Kidney epithelial cell (primary cell): ENCODE data around the gene ESRRB. TPM values are rescaled to one million over a fixed set of nuclear protein-coding genes. Genes with fewer than 3 reads are reported as not detected.

Experiments used
- DNase-seq: peaks from one replicate; pipeline ENCODE4 v3.0.0-alpha.2; 2010; ENCODE audit warnings: low read depth
- H3K27me3 ChIP-seq: 2 replicates; pipeline ENCODE4 v1.6.0; 2011; ENCODE audit warnings: low read length; ENCODE audit not compliant: control insufficient read depth, insufficient read depth
- H3K36me3 ChIP-seq: 2 replicates; pipeline ENCODE4 v1.5.1; 2011; ENCODE audit warnings: low read length; ENCODE audit not compliant: control insufficient read depth, insufficient read depth
- H3K4me3 ChIP-seq: 2 replicates; pipeline ENCODE4 v1.5.1; 2011; ENCODE audit warnings: low read depth, mild to moderate bottlenecking, control low read depth, low read length
- CTCF ChIP-seq: IDR thresholded peaks from 2 replicates; pipeline ENCODE4 v1.5.1; 2011; ENCODE audit warnings: mild to moderate bottlenecking, moderate library complexity, low read length, control low read depth, inconsistent platforms; ENCODE audit not compliant: insufficient read depth, poor library complexity, severe bottlenecking
- total RNA-seq: library from RNA; depleted of rRNA; stranded (reverse); fragments of >200 nt; gene quantifications from 2 replicates; pipeline ENCODE4 v1.2.3, GENCODE V29; 2015

The ESRRB gene
- total RNA-seq, 1 donor from 2014 or later: not detected

GRCh38 chr14:76330411-76331327 lies 45.3 kb upstream of the ESRRB start:
- Histone ChIP-seq H3K4me3 (no peak overlapping the region), H3K27me3 (peaks cover 32% of the 10 kb centered on the region), H3K36me3 (no peaks in the 10 kb centered on the region)
- no peak for TF ChIP-seq CTCF
- DNase-seq: no peak

DNA sequence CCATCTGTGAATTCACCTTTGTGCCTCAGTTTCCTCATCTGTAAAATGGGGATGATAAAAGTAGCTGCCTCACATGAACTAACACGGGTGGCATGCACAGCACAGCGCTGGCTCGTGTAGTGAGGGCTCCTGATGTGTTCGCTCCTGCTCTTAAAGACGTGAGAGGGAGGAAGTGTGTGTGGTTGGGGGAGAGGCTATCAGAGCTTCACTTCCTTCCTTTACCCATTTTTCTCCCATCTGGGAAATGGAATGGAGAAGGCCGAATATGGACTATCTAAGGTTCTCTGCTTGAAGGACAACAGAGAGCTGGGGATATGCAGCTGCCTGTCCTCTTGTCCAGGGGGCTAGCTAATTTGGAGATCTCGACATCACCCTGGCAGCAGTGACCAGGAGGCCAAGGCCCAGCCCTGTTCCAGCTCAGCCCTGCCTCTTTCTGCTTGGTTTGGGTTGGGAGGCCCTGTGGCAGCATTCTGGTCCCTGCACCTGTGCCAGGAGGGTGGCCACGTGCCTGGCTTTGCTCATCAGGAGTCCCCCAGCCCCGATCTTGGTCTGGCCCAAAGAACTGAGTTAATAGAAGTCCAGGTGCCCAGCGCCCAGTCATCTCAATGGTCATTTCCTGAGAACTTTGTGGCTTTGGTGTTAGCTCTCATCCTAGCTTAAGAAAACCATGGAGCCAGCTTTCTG lies 44.5 kb upstream of the ESRRB start:
- H3K36me3 ChIP-seq: no peaks in the 10 kb centered on the region
- DNase-seq: no peak
- no peak overlapping the region for H3K4me3 ChIP-seq
- TF ChIP-seq CTCF: no peak
- peaks cover 32% of the 10 kb centered on the region for H3K27me3 ChIP-seq

DNA sequence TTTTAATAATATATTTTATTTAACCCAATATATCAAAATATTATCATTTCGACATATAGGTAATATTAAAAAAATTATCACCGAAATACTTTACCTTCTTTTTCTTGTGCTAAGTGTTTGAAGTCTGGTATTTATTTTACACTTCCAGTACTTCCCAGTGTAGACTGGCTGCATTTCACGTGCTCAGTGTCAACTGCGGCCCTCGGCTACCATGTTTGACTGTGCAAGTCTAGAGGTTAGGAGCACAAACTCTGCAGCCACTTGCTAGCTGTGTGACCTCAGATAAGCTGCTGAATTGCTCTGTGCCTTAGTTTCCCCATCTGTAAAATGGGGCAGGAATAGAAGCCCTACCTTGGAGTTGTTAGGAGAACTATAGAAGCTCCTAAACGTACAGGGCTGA lies 42.3 kb upstream of the ESRRB start:
- no peak for TF ChIP-seq CTCF
- no peaks in the 10 kb centered on the region for H3K36me3 ChIP-seq
- no peak overlapping the region for H3K4me3 ChIP-seq
- H3K27me3 ChIP-seq: peaks cover 28% of the 10 kb centered on the region
- no peak for DNase-seq

- Histone ChIP-seq H3K36me3 (no peaks in the 10 kb centered on the region), H3K27me3 (peaks cover 23% of the 10 kb centered on the region), H3K4me3 (no peak overlapping the region)
- TF ChIP-seq CTCF: no peak
- no peak for DNase-seq
Measured at GRCh38 chr14:76334316-76334715, 41.6 kb upstream of the ESRRB start.

DNA sequence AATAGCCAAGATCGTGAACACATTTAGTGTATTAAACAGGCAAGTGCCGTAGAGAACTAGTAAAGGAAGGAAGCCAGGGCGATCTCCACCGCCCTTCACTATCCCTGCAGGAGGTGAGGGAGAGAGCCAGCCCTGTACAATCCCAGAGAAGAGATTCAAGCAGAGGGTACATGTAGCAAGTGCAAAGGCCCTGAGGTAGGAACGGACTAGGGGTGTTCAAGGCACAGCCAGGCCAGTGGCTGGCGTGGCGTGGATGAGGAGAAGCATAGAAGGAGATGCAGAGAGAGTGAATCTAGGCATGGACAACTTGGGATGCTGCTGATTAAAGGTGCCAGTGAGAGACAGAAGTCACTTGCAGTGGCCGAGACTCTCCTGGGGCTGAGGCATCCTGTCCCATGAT lies 39.1 kb upstream of the ESRRB start:
- no peak overlapping the region for H3K4me3 ChIP-seq
- no peaks in the 10 kb centered on the region for H3K36me3 ChIP-seq
- H3K27me3 ChIP-seq: peaks cover 2% of the 10 kb centered on the region
- no peak for DNase-seq
- TF ChIP-seq CTCF: no peak
